Measurements from ENCODE around the gene PPARGC1A. TPM values are rescaled to one million over a fixed set of nuclear protein-coding genes. Genes with fewer than 3 reads are reported as not detected.

PPARGC1A gene
- total and polyA plus RNA-seq, 2 donors (not counting 1 experiment from before 2014, with no cell fraction given) = not detected

DNA sequence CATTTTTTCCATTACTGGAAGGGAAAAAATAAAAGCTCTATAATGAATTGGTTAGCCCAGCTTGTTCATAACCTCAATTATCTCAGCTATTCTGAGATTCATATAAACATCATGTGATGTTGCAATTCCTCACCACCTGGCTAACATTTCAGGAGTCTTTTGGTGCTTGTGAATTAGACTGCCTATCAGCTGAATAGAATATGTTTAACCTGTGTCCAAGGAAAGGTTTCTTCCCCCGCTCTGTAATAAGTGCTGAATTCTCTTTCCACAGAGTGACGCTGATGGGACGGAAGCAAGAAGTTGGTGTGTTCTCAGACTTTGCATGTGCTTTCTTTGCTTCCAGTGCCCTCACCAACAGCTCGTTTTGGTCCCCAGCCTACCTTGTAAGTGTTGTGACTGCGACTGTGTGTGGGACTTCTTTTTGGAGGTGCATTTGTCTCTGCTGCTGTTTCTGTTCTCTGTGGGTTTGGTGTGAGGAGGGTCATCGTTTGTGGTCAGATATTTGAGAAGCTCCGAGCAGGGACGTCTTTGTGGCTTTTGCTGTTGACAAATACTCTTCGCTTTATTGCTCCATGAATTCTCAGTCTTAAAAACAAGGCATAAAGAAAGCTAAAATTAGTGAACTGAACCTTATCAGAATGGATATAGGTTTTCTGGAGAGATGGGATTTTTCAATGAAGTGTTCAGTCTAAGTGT, 61.7 kb downstream of the PPARGC1A start:
- Histone ChIP-seq H3K36me3 (replicated peaks in 1 of 2; ENCODE audit: control extremely low read depth in 1 of 2, control insufficient read depth in 1 of 2, extremely low read depth in 1 of 2, insufficient read depth in 2 of 2, low read length in 1 of 2) (no peaks in the 10 kb centered on the region), H3K9me3 (ENCODE audit: control extremely low read depth in 1 of 3, control insufficient read depth in 2 of 3, insufficient read depth in 1 of 3, low read length in 2 of 3) (peaks cover 0 to 3% (median 3%) of the 10 kb centered on the region in 3 donors), H3K9ac (ENCODE audit: low read length) (no peak overlapping the region), H3K4me1 (ENCODE audit: control insufficient read depth in 2 of 2, insufficient read depth in 2 of 2, low read length in 2 of 2) (no peaks in the 10 kb centered on the region), H3K27me3 (replicated peaks in 1 of 4; ENCODE audit: control extremely low read depth in 1 of 4, control insufficient read depth in 3 of 4, insufficient read depth in 4 of 4, low read length in 3 of 4) (no peaks in the 10 kb centered on the region), H2AFZ (ENCODE audit: insufficient read depth, low read depth, low read length, poor library complexity, severe bottlenecking) (no peak overlapping the region), H3K4me2 (replicated peaks; ENCODE audit: low read depth, low read length, poor library complexity, severe bottlenecking) (no peak overlapping the region), H3K4me3 (ENCODE audit: control extremely low read depth in 1 of 5, extremely low read depth in 1 of 5, insufficient read depth in 1 of 5, low read depth in 2 of 5, low read length in 4 of 5) (no peak overlapping the region), H4K20me1 (ENCODE audit: control insufficient read depth, insufficient read depth, low read length, poor library complexity, severe bottlenecking) (no peaks in the 10 kb centered on the region), H3K27ac (ENCODE audit: low read length in 2 of 2) (no peak overlapping the region), H3K79me2 (ENCODE audit: control insufficient read depth, insufficient read depth, low read length) (no peaks in the 10 kb centered on the region)
- TF ChIP-seq, protein P1, sequence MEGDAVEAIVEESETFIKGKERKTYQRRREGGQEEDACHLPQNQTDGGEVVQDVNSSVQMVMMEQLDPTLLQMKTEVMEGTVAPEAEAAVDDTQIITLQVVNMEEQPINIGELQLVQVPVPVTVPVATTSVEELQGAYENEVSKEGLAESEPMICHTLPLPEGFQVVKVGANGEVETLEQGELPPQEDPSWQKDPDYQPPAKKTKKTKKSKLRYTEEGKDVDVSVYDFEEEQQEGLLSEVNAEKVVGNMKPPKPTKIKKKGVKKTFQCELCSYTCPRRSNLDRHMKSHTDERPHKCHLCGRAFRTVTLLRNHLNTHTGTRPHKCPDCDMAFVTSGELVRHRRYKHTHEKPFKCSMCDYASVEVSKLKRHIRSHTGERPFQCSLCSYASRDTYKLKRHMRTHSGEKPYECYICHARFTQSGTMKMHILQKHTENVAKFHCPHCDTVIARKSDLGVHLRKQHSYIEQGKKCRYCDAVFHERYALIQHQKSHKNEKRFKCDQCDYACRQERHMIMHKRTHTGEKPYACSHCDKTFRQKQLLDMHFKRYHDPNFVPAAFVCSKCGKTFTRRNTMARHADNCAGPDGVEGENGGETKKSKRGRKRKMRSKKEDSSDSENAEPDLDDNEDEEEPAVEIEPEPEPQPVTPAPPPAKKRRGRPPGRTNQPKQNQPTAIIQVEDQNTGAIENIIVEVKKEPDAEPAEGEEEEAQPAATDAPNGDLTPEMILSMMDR (IDR thresholded peaks at IDR 0.05) = no peak
- TF ChIP-seq EZH2 (IDR thresholded peaks at IDR 0.05; ENCODE audit: borderline replicate concordance, insufficient read depth, low read depth, low read length, poor library complexity, severe bottlenecking) = no peak
- Mint-ChIP-seq H3K27me3 (no peaks in the 10 kb centered on the region), H3K4me1 (no peaks in the 10 kb centered on the region), H3K4me3 (no peak overlapping the region), H3K27ac (no peak overlapping the region), H3K9me3 (ENCODE audit: insufficient read depth) (peaks cover 3% of the 10 kb centered on the region)
- ATAC-seq (ENCODE audit: low read depth) (no peak), DNase-seq (no peak)
- WGBS (ENCODE audit: insufficient coverage) = 90% methylated on average over 4 of the region's 9 CpGs
- intact Hi-C loops (cut with micrococcal nuclease) = no loop called here
- POLR2A ChIA-PET = no interaction called here
- CTCF ChIA-PET = no interaction called here

GRCh38 chr4:23822181-23822580, 67.7 kb downstream of the PPARGC1A start:
- H3K36me3 ChIP-seq (replicated peaks in 1 of 2; ENCODE audit: control extremely low read depth in 1 of 2, control insufficient read depth in 1 of 2, extremely low read depth in 1 of 2, insufficient read depth in 2 of 2, low read length in 1 of 2) = no peaks in the 10 kb centered on the region
- no peak overlapping the region for H3K4me3 Mint-ChIP-seq
- TF ChIP-seq, protein P1 (IDR thresholded peaks at IDR 0.05) = no peak
- no peak for TF ChIP-seq EZH2 (IDR thresholded peaks at IDR 0.05; ENCODE audit: borderline replicate concordance, insufficient read depth, low read depth, low read length, poor library complexity, severe bottlenecking)
- no peaks in the 10 kb centered on the region for H3K27me3 ChIP-seq (replicated peaks in 1 of 4; ENCODE audit: control extremely low read depth in 1 of 4, control insufficient read depth in 3 of 4, insufficient read depth in 4 of 4, low read length in 3 of 4)
- intact Hi-C loops (cut with micrococcal nuclease) = no loop called here
- peaks cover 3% of the 10 kb centered on the region for H3K9me3 Mint-ChIP-seq (ENCODE audit: insufficient read depth)
- no peaks in the 10 kb centered on the region for H4K20me1 ChIP-seq (ENCODE audit: control insufficient read depth, insufficient read depth, low read length, poor library complexity, severe bottlenecking)
- H3K4me2 ChIP-seq (replicated peaks; ENCODE audit: low read depth, low read length, poor library complexity, severe bottlenecking) = no peak overlapping the region
- H3K27ac Mint-ChIP-seq = no peak overlapping the region
- ChIA-PET CTCF (no interaction called here), POLR2A (no interaction called here)
- WGBS (ENCODE audit: insufficient coverage) = no CpG with 5 or more reads among the region's 1 CpG
- no peak overlapping the region for H3K9ac ChIP-seq (ENCODE audit: low read length)
- H3K27ac ChIP-seq (ENCODE audit: low read length in 2 of 2) = no peak overlapping the region
- DNase-seq (no peak), ATAC-seq (ENCODE audit: low read depth) (no peak)
- no peaks in the 10 kb centered on the region for H3K9me3 ChIP-seq (ENCODE audit: control extremely low read depth in 1 of 3, control insufficient read depth in 2 of 3, insufficient read depth in 1 of 3, low read length in 2 of 3)
- no peaks in the 10 kb centered on the region for H3K27me3 Mint-ChIP-seq
- no peaks in the 10 kb centered on the region for H3K4me1 ChIP-seq (ENCODE audit: control insufficient read depth in 2 of 2, insufficient read depth in 2 of 2, low read length in 2 of 2)
- H3K79me2 ChIP-seq (ENCODE audit: control insufficient read depth, insufficient read depth, low read length) = no peaks in the 10 kb centered on the region
- no peaks in the 10 kb centered on the region for H3K4me1 Mint-ChIP-seq
- H2AFZ ChIP-seq (ENCODE audit: insufficient read depth, low read depth, low read length, poor library complexity, severe bottlenecking) = no peak overlapping the region
- H3K4me3 ChIP-seq (ENCODE audit: control extremely low read depth in 1 of 5, extremely low read depth in 1 of 5, insufficient read depth in 1 of 5, low read depth in 2 of 5, low read length in 4 of 5) = no peak overlapping the region

All from B cell (primary cell).